ENCODE measurements around the gene NEK6.

NEK6 gene

GRCh38 chr9:124346347-124347163, 88.8 kb downstream of the NEK6 start:
- no peak for DNase-seq

GRCh38 chr9:124347206-124347967, 89.6 kb downstream of the NEK6 start:
- DNase-seq: no peak

- DNase-seq: no peak
Observed at GRCh38 chr9:124347968-124348358, 90.2 kb downstream of the NEK6 start.

DNA sequence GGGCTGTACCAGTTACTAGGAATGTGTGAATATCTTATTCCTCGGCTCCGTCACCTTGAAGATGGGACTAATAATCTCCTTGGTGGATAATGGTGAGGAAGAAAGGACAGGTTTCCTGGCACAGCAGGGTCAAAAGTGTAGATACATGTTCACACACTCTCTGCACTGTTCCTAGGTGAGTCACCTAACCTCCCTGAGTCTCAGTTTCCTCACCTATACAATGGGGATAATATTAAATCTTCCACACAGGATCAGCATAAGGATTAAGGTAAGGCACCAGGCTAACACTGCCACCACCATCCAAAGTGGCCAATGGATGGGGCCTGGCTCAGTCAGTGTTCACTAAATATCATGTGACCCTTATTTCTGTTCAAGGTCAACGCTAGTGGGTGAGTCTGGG, 90.6 kb downstream of the NEK6 start:
- no peak for DNase-seq

- DNase-seq: no peak
Observed at GRCh38 chr9:124348831-124349230, 91.1 kb downstream of the NEK6 start.

DNA sequence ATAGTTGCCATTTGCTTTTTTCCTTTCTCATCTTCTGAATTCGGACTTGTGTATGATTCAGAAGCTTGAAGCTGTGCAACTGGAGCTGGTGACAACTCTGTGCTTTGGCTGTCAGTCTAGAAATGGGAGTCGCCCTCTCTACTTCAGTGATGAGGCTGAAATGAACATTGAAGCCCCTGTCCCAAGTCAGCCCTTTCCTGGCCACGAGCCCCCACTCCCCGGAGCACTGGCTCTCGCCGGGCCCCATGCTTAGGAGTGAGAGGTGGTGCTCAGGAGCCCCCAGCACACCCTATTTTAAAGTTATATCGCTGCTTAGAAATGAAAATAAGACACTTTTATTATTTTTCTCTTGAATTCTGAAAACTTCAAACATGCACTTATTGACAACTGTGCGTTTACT, 91.5 kb downstream of the NEK6 start:
- DNase-seq: no peak

DNA sequence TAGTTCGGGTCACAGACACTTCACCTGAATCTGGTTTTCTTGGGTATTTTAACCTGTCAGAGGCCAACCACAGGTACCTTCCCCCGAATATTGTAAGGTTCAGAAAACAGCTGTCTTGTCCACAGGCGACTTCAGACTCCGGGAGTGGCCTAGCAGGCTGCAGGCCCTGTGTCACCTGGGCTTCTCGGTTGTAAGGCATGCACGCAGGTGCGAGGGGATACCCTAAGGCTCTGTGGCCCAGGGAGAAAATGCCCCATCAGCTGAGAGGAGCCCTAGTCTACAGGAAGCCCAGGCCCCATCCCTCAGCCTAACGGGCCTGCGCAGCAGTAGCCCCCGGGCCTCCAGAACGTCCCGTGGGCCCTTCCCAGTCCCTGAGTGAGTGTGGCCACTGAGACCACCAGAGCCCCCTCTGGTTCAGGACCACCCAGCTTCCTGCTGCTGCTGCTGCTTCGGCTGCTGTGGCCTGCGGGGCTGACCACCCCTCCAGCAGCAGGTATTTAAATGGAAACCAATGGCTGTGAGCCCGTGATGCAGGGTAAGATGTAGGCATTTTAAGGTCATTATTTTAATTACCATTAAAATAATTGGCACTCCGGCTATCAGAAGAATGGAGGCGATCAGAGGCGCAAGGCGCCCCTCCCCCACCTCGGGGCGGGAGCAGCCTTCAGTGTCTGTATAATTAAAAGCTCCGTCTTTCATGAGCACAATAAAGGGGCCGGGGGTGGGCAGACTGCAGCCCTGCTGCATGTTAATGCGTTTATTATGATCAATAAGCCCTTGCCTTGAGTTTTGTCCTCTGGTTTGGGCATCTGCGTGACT, 92.1 kb downstream of the NEK6 start:
- no peak for DNase-seq

DNA sequence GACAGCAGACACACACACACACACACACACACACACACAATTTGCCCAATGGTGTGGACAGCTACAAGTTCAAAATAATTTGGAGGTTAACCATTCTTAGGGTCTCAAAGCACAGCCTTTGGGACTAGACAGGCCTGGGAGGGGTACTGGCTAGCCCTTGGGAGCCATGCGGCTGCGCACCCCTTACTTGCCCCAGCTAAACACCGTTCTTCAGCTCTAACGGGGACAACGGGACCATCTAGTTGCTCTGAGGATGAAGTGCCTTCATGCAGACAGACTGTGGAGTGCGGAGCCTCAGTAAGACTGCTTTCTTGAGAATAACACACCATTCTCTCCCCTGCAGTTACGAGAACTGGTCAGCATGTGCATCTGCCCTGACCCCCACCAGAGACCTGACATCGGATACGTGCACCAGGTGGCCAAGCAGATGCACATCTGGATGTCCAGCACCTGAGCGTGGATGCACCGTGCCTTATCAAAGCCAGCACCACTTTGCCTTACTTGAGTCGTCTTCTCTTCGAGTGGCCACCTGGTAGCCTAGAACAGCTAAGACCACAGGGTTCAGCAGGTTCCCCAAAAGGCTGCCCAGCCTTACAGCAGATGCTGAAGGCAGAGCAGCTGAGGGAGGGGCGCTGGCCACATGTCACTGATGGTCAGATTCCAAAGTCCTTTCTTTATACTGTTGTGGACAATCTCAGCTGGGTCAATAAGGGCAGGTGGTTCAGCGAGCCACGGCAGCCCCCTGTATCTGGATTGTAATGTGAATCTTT, 92.9 kb downstream of the NEK6 start:
- no peak for DNase-seq

GRCh38 chr9:124351672-124352468, 94.1 kb downstream of the NEK6 start:
- DNase-seq: no peak

- DNase-seq: no peak
Observed at GRCh38 chr9:124352616-124353015, 94.9 kb downstream of the NEK6 start.

- no peak for DNase-seq
Observed at GRCh38 chr9:124353166-124353768, 95.5 kb downstream of the NEK6 start.

- no peak for DNase-seq
Observed at GRCh38 chr9:124353811-124354274, 96.1 kb downstream of the NEK6 start.

- no peak for DNase-seq
Observed at GRCh38 chr9:124354346-124355038, 96.7 kb downstream of the NEK6 start.

- DNase-seq: no peak
Observed at GRCh38 chr9:124355039-124355940, 97.5 kb downstream of the NEK6 start.

DNA sequence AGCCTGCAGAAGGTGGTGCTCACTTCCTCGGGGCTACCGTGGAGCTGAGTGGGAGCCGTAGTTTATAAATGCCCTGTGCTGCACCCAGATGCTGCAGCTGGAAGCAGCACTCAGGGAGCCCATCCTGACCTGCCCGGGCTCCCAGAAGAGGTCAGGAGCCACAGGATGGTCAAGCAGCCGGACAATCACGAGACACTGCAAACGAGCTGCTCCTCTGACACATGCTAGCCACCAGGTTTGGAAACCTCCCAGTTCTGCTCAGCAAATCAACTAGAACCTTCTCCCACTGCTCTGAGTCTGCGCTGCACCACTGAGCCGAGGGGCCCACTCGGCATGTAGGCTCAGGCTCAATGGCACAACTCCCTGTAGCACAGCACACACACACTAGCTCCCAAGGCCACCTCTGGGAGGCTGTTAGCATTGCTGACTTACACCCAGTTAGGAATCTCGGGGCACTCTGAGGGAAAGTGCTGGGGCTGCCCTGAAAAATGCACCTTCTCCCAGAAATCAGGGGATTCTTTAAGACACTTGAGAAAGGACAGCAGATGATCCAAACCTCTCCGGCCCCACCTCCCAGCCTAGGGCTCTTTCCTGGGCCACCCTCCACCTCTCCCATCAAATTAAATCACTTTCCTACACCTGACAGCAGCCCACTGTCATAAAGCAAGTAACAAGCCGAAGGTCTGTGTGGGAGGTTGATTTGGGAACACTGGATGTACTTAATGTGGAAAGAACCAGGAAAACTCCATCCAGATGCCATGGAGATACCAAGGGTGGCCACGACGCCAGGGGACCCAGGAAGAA, 98.4 kb downstream of the NEK6 start:
- no peak for DNase-seq

DNA sequence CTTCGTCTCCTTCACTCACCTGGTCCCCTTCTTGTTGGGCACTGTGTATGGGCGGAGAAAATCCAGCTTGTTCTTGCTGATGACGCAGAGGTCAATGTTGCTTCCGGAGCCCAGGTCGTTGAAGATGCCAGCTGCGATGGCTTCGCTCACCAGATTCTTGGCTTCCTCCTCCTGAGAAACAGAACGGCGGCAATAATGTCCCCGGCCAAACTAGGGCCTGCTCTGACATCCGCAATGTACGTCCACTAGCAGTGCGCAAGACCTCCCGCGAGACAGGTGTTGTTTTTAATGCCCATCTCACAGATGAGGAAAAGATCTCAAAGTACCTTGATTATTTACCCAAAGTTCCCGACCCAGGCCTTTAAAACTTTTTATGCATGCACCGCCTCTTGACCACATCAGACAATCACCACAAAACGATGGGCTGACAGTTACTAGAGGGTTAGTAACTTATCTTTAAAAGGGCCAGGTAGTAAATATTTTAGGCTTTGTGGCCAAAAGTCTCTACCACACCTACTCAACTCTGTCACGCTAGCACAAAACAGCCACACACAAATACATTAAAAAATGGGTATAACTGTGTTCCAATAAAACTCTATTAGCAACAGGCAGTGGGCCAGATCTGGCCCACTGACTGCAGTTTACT, 99.1 kb downstream of the NEK6 start:
- DNase-seq: no peak

GRCh38 chr9:124357721-124358361, 100.1 kb downstream of the NEK6 start:
- DNase-seq: no peak

DNA sequence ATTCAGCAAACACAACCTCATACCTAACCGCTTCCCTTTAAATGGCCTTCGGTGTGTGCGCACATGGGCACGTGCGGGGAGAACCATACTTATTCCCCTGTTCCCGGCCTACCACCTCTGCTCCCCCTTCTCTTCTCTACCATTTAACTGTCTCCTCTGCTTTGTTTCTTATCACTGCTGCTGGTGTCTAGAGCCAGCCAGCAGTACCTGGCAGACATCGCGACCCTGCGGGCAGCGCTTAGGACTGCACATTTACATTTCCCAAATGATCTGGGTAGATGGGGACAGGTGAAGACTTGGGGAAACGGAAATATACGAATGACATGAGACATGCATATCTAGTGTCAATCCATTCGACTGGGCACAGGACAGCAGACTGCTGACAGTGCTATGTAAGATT, 100.9 kb downstream of the NEK6 start:
- no peak for DNase-seq
